GM20000 (cell line): ENCODE measurements around the gene ING5.

Experiments
- DNase-seq: peaks from one replicate; pipeline ENCODE4 v3.0.0; 2012; ENCODE audit warnings: low spot score
- CTCF ChIP-seq: IDR thresholded peaks from 2 replicates; pipeline ENCODE4 v1.5.1; 2012; ENCODE audit warnings: mild to moderate bottlenecking, control low read depth; ENCODE audit errors: extremely low read depth, missing control alignments

The ING5 gene

GRCh38 chr2:241773511-241774418 is 71.9 kb downstream of the ING5 start:
- peak; percentile 39 for DNase-seq
- TF ChIP-seq CTCF, result no peak

GRCh38 chr2:241774419-241775222 is 72.8 kb downstream of the ING5 start:
- peak; percentile 25 for DNase-seq
- TF ChIP-seq CTCF, result no peak

GRCh38 chr2:241775223-241776177 is 73.7 kb downstream of the ING5 start:
- no peak for TF ChIP-seq CTCF
- DNase-seq, result peak; percentile 20

GRCh38 chr2:241776336-241777169 is 74.7 kb downstream of the ING5 start, which contains the start of gene GAL3ST2:
GAL3ST2 (plus strand) TSS chr2:241776822; CDS start chr2:241776956, 134 bp downstream.
- no peak for TF ChIP-seq CTCF
- peak; percentile 17 for DNase-seq

GRCh38 chr2:241777170-241777685 is 75.4 kb downstream of the ING5 start:
- peak; percentile 15 for DNase-seq
- no peak for TF ChIP-seq CTCF
